Measurements from ENCODE around the gene RNF7.
"Not testable (repeated sequence)": the region's sequence is repeated elsewhere in the genome, so short reads cannot be mapped to it uniquely, and the experiment has no call there.

Gene RNF7

GRCh38 chr3:141777957-141778813 lies 40.1 kb downstream of the RNF7 start:
- no peak for DNase-seq

- DNase-seq: no peak
Observed at GRCh38 chr3:141779667-141780066, 41.6 kb downstream of the RNF7 start.

- DNase-seq: no peak
Observed at GRCh38 chr3:141782386-141782932, 44.4 kb downstream of the RNF7 start.

- DNase-seq: no peak
Observed at GRCh38 chr3:141783632-141784031, 45.5 kb downstream of the RNF7 start.

- DNase-seq: no peak
Observed at GRCh38 chr3:141784096-141784495, 46.0 kb downstream of the RNF7 start.

- DNase-seq: no peak
Observed at GRCh38 chr3:141784531-141784930, 46.4 kb downstream of the RNF7 start.

GRCh38 chr3:141788149-141788548 lies 50.1 kb downstream of the RNF7 start:
- no peak for DNase-seq

GRCh38 chr3:141788750-141789149 lies 50.7 kb downstream of the RNF7 start:
- DNase-seq: not testable (repeated sequence)

- DNase-seq: no peak
Observed at GRCh38 chr3:141789281-141789680, 51.2 kb downstream of the RNF7 start.

- no peak for DNase-seq
Observed at GRCh38 chr3:141790171-141790570, 52.1 kb downstream of the RNF7 start.

- no peak for DNase-seq
Observed at GRCh38 chr3:141792495-141792894, 54.4 kb downstream of the RNF7 start.

GRCh38 chr3:141793476-141794260 lies 55.6 kb downstream of the RNF7 start:
- no peak for DNase-seq

GRCh38 chr3:141795276-141795675 lies 57.2 kb downstream of the RNF7 start:
- no peak for DNase-seq

- no peak for DNase-seq
Observed at GRCh38 chr3:141795741-141796080, 57.6 kb downstream of the RNF7 start.

GRCh38 chr3:141796081-141796888 lies 58.2 kb downstream of the RNF7 start:
- peak; percentile 30 for DNase-seq
